Measurements from ENCODE around the gene AOPEP.

AOPEP gene

GRCh38 chr9:94944626-94945025 lies 218.1 kb downstream of the AOPEP start:
- Histone ChIP-seq H3K9me3 (ENCODE audit: control insufficient read depth, insufficient read depth, low read depth, low read length) (no peaks in the 10 kb centered on the region), H3K4me1 (ENCODE audit: control insufficient read depth, insufficient read depth, low read length) (no peaks in the 10 kb centered on the region), H3K27ac (ENCODE audit: extremely low read depth, low read depth, low read length) (no peak overlapping the region), H3K36me3 (ENCODE audit: control insufficient read depth in 2 of 2, insufficient read depth in 1 of 2, low read length in 2 of 2) (no peaks in the 10 kb centered on the region), H3K4me3 (ENCODE audit: low read depth, low read length) (no peak overlapping the region)
- CTCF ChIA-PET = interaction anchor here (0.5 to 0.7 kb wide), 2 partner anchors 10 to 16 kb away, joined by 3 read pairs; no protein-coding TSS in a partner anchor
- TF ChIP-seq EGR2 (tag by site-specific recombination; IDR thresholded peaks at IDR 0.05; ENCODE audit: low read depth) = 0 out of 2 replicates have a peak, but pooled peaks have one; percentile 26
- no peak for TF ChIP-seq ZBTB7A (tag by site-specific recombination; IDR thresholded peaks at IDR 0.05; ENCODE audit: low read depth)
- POLR2A ChIA-PET = no interaction called here

- ChIA-PET CTCF (interaction anchor here (0.5 to 1.2 kb wide), 3 partner anchors 9 to 23 kb away, joined by 3 to 4 read pairs (median 3); no protein-coding TSS in a partner anchor), POLR2A (interaction anchor here (1.6 kb wide), 1 partner anchor 78 kb away, joined by 4 read pairs; no protein-coding TSS in a partner anchor)
- no peaks in the 10 kb centered on the region for H3K36me3 ChIP-seq (ENCODE audit: control insufficient read depth in 2 of 2, insufficient read depth in 1 of 2, low read length in 2 of 2)
- H3K4me1 ChIP-seq (ENCODE audit: control insufficient read depth, insufficient read depth, low read length) = no peaks in the 10 kb centered on the region
- no peaks in the 10 kb centered on the region for H3K9me3 ChIP-seq (ENCODE audit: control insufficient read depth, insufficient read depth, low read depth, low read length)
- no peak overlapping the region for H3K27ac ChIP-seq (ENCODE audit: extremely low read depth, low read depth, low read length)
- H3K4me3 ChIP-seq (ENCODE audit: low read depth, low read length) = no peak overlapping the region
- TF ChIP-seq PRDM4 (tag by site-specific recombination; IDR thresholded peaks at IDR 0.05) = no peak
- no peak for TF ChIP-seq ZNF473 (tag by site-specific recombination; IDR thresholded peaks at IDR 0.05)
- no peak for TF ChIP-seq ZNF677 (tag by site-specific recombination; IDR thresholded peaks at IDR 0.05)
- 0 out of 2 replicates have a peak, but pooled peaks have one; percentile 35 for TF ChIP-seq ZNF335 (tag by site-specific recombination; conservative IDR thresholded peaks at IDR 0.05)
- TF ChIP-seq ZNF138 (tag by site-specific recombination; IDR thresholded peaks at IDR 0.05; ENCODE audit: borderline replicate concordance) = no peak
- no peak for TF ChIP-seq ZXDB (tag by site-specific recombination; IDR thresholded peaks at IDR 0.05)
- no peak for TF ChIP-seq ZEB2 (tag by site-specific recombination; IDR thresholded peaks at IDR 0.05)
- no peak for TF ChIP-seq HOXD13 (CRISPR knock-in tag; IDR thresholded peaks at IDR 0.05; ENCODE audit: borderline replicate concordance)
- no peak for TF ChIP-seq ZNF280C (tag by site-specific recombination; IDR thresholded peaks at IDR 0.05)
- no peak for TF ChIP-seq KLF9 (tag by site-specific recombination; IDR thresholded peaks at IDR 0.05; ENCODE audit: low read depth)
- TF ChIP-seq SP7 (tag by site-specific recombination; IDR thresholded peaks at IDR 0.05) = peak; percentile 42; the same call in 1 of the 2 replicates
- no peak for TF ChIP-seq ZNF354C (tag by site-specific recombination; IDR thresholded peaks at IDR 0.05; ENCODE audit: borderline replicate concordance, low read depth)
- TF ChIP-seq ZBTB1 (tag by site-specific recombination; IDR thresholded peaks at IDR 0.05) = no peak
- TF ChIP-seq ZNF175 (tag by site-specific recombination; IDR thresholded peaks at IDR 0.05) = no peak
- TF ChIP-seq ZNF174 (tag by site-specific recombination; IDR thresholded peaks at IDR 0.05) = no peak
- no peak for TF ChIP-seq ZNF792 (tag by site-specific recombination; IDR thresholded peaks at IDR 0.05)
- TF ChIP-seq ZNF133 (tag by site-specific recombination; IDR thresholded peaks at IDR 0.05) = no peak
- TF ChIP-seq ZNF48 (tag by site-specific recombination; IDR thresholded peaks at IDR 0.05) = no peak
- TF ChIP-seq ZNF785 (tag by site-specific recombination; IDR thresholded peaks at IDR 0.05) = no peak
- no peak for TF ChIP-seq ZSCAN23 (tag by site-specific recombination; IDR thresholded peaks at IDR 0.05)
- TF ChIP-seq ZNF214 (tag by site-specific recombination; IDR thresholded peaks at IDR 0.05; ENCODE audit: borderline replicate concordance) = no peak
- no peak for TF ChIP-seq ZBTB48 (tag by site-specific recombination; IDR thresholded peaks at IDR 0.05)
- TF ChIP-seq, protein P1, sequence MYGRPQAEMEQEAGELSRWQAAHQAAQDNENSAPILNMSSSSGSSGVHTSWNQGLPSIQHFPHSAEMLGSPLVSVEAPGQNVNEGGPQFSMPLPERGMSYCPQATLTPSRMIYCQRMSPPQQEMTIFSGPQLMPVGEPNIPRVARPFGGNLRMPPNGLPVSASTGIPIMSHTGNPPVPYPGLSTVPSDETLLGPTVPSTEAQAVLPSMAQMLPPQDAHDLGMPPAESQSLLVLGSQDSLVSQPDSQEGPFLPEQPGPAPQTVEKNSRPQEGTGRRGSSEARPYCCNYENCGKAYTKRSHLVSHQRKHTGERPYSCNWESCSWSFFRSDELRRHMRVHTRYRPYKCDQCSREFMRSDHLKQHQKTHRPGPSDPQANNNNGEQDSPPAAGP (tag by site-specific recombination; IDR thresholded peaks at IDR 0.05) = 0 out of 2 replicates have a peak, but pooled peaks have one; percentile 35
- no peak for TF ChIP-seq REPIN1 (tag by site-specific recombination; IDR thresholded peaks at IDR 0.05; ENCODE audit: low read depth)
- no peak for TF ChIP-seq ZNF404 (tag by site-specific recombination; IDR thresholded peaks at IDR 0.05)
- 0 out of 2 replicates have a peak, but pooled peaks have one; percentile 17 for TF ChIP-seq ZNF366 (tag by site-specific recombination; conservative IDR thresholded peaks at IDR 0.05)
Measured at GRCh38 chr9:94945197-94946144, 219.0 kb downstream of the AOPEP start.

Measured in HEK293 (cell line).